Anterior cingulate cortex (tissue), 58 donors: ENCODE data around the gene MSL3.

Experiments used
- DNase-seq, 58 donors: peaks; one replicate each; lab custom pipeline; 2025; lab: John Stamatoyannopoulos, UW

Gene MSL3

DNA sequence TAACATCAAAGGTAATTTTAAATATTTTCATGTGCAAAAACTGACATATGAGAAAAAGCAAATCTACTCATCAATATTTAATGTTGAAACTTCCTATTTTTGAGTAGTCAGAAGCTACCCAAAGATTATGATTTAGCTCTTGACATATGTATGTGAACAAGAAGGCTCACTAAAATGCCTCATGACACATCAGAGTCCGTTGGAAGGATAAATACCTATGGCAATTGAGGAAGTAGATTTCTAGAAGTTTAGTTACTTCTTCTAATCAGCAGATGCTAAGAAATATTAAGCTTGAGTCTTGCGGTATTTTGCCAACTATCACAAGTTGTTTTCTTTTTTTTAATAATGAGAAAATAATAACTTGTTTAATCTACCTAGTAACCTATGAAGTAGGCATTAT lies 55.3 kb downstream of the MSL3 start:
- DNase-seq, result no peak
